Astrocyte (in vitro differentiated cells and primary cell): ENCODE data around the gene RGS8. TPM values are rescaled to one million over a fixed set of nuclear protein-coding genes. Genes with fewer than 3 reads are reported as not detected.

ENCODE experiments used
- DNase-seq: peaks from one replicate; pipeline ENCODE4 v3.0.0-alpha.2; 2010; ENCODE audit warnings: low read depth
- FAIRE-seq: peaks from 2 replicates; lab custom pipeline; 2011; peaks lifted over from hg19 to GRCh38; lab: Jason Lieb, UNC
- H2AFZ ChIP-seq: 2 replicates; pipeline ENCODE4 v1.6.0; 2012; ENCODE audit warnings: low read depth, low read length, inconsistent platforms
- H3K27ac ChIP-seq: 2 replicates; pipeline ENCODE4 v1.5.1; 2011; ENCODE audit warnings: low read depth, low read length, inconsistent platforms
- H3K27me3 ChIP-seq: 2 replicates; pipeline ENCODE4 v1.6.0; 2011; ENCODE audit warnings: low read length, inconsistent platforms; ENCODE audit not compliant: insufficient read depth
- H3K36me3 ChIP-seq: 2 replicates; pipeline ENCODE4 v1.5.1; 2011; ENCODE audit warnings: low read length, inconsistent platforms; ENCODE audit not compliant: insufficient read depth
- H3K4me1 ChIP-seq: 2 replicates; pipeline ENCODE4 v1.5.1; 2011; ENCODE audit warnings: low read length, inconsistent platforms; ENCODE audit not compliant: insufficient read depth
- H3K4me2 ChIP-seq: 2 replicates; pipeline ENCODE4 v1.6.0; 2012; ENCODE audit warnings: low read length, inconsistent platforms
- H3K4me3 ChIP-seq: 2 replicates; pipeline ENCODE4 v1.5.1; 2011; ENCODE audit warnings: low read depth, mild to moderate bottlenecking, low read length, inconsistent platforms; ENCODE audit not compliant: insufficient read depth
- H3K79me2 ChIP-seq: 2 replicates; pipeline ENCODE4 v1.6.0; 2012; ENCODE audit warnings: mild to moderate bottlenecking, low read length, inconsistent platforms; ENCODE audit not compliant: insufficient read depth
- H3K9ac ChIP-seq: 2 replicates; pipeline ENCODE4 v1.6.0; 2012; ENCODE audit warnings: mild to moderate bottlenecking, low read length, inconsistent platforms
- H3K9me3 ChIP-seq: 2 replicates; pipeline ENCODE4 v1.5.1; 2012; ENCODE audit warnings: low read depth, mild to moderate bottlenecking, low read length, inconsistent platforms; ENCODE audit not compliant: insufficient read depth
- H4K20me1 ChIP-seq: 2 replicates; pipeline ENCODE4 v1.6.0; 2012; ENCODE audit warnings: low read length, inconsistent platforms; ENCODE audit not compliant: insufficient read depth
- H3K27ac Mint-ChIP-seq: one replicate; pipeline ENCODE4 v1.8.0; 2021; ENCODE audit warnings: mild to moderate bottlenecking, mixed read lengths; ENCODE audit not compliant: unreplicated experiment
- H3K27me3 Mint-ChIP-seq: one replicate; pipeline ENCODE4 v1.8.0; 2021; ENCODE audit warnings: low read depth, mixed read lengths; ENCODE audit not compliant: unreplicated experiment
- H3K36me3 Mint-ChIP-seq: one replicate; pipeline ENCODE4 v1.8.0; 2021; ENCODE audit warnings: low read depth, mixed read lengths; ENCODE audit not compliant: unreplicated experiment
- H3K4me1 Mint-ChIP-seq: one replicate; pipeline ENCODE4 v1.8.0; 2021; ENCODE audit warnings: low read depth, mixed read lengths; ENCODE audit not compliant: unreplicated experiment
- H3K4me3 Mint-ChIP-seq: one replicate; pipeline ENCODE4 v1.8.0; 2021; ENCODE audit warnings: mild to moderate bottlenecking, moderate library complexity, mixed read lengths; ENCODE audit not compliant: unreplicated experiment
- H3K9me3 Mint-ChIP-seq: one replicate; pipeline ENCODE4 v1.8.0; 2021; ENCODE audit warnings: mild to moderate bottlenecking, mixed read lengths; ENCODE audit not compliant: unreplicated experiment
- CTCF ChIP-seq: IDR thresholded peaks from 2 replicates; pipeline ENCODE4 v1.5.1; 2011; ENCODE audit warnings: low read depth, mild to moderate bottlenecking, inconsistent platforms, low read length, moderate library complexity; ENCODE audit not compliant: insufficient read depth
- EZH2 ChIP-seq: IDR thresholded peaks from 2 replicates; pipeline ENCODE4 v1.6.1; 2012; ENCODE audit warnings: mild to moderate bottlenecking, low read length, inconsistent platforms; ENCODE audit not compliant: insufficient read depth
- total RNA-seq: library from RNA; stranded (reverse); gene quantifications from 2 replicates; pipeline ENCODE4 v1.2.1, GENCODE V29; 2021

The RGS8 gene
- total RNA-seq, 1 donor from 2014 or later = 0.09 TPM

- no peak overlapping the region for H3K4me3 Mint-ChIP-seq
- Histone ChIP-seq H3K27me3 (no peaks in the 10 kb centered on the region), H3K4me3 (no peak overlapping the region), H3K79me2 (no peaks in the 10 kb centered on the region), H2AFZ (no peak overlapping the region), H3K4me1 (no peaks in the 10 kb centered on the region), H3K9ac (no peak overlapping the region), H3K4me2 (no peak overlapping the region), H3K9me3 (no peaks in the 10 kb centered on the region), H4K20me1 (no peaks in the 10 kb centered on the region), H3K36me3 (no peaks in the 10 kb centered on the region), H3K27ac (no peak overlapping the region)
- H3K27me3 Mint-ChIP-seq = peaks cover 3% of the 10 kb centered on the region
- FAIRE-seq (no peak), DNase-seq (no peak)
- no peaks in the 10 kb centered on the region for H3K4me1 Mint-ChIP-seq
- H3K36me3 Mint-ChIP-seq = no peaks in the 10 kb centered on the region
- H3K9me3 Mint-ChIP-seq = no peaks in the 10 kb centered on the region
- TF ChIP-seq EZH2 (no peak), CTCF (no peak)
- no peak overlapping the region for H3K27ac Mint-ChIP-seq
Measured at GRCh38 chr1:182709225-182709764, 24.9 kb upstream of the RGS8 start.

- Histone ChIP-seq H3K36me3 (no peaks in the 10 kb centered on the region), H3K4me1 (no peaks in the 10 kb centered on the region), H3K9me3 (no peaks in the 10 kb centered on the region), H3K9ac (no peak overlapping the region), H3K4me3 (no peak overlapping the region), H3K79me2 (no peaks in the 10 kb centered on the region), H3K27ac (no peak overlapping the region), H3K27me3 (no peaks in the 10 kb centered on the region), H4K20me1 (no peaks in the 10 kb centered on the region), H2AFZ (no peak overlapping the region), H3K4me2 (no peak overlapping the region)
- H3K4me1 Mint-ChIP-seq = no peaks in the 10 kb centered on the region
- no peak for FAIRE-seq
- no peak overlapping the region for H3K4me3 Mint-ChIP-seq
- H3K27ac Mint-ChIP-seq = no peak overlapping the region
- DNase-seq = no peak
- H3K9me3 Mint-ChIP-seq = no peaks in the 10 kb centered on the region
- H3K27me3 Mint-ChIP-seq = peaks cover 10% of the 10 kb centered on the region
- no peak for TF ChIP-seq CTCF
- H3K36me3 Mint-ChIP-seq = no peaks in the 10 kb centered on the region
Measured at GRCh38 chr1:182707122-182707521, 22.7 kb upstream of the RGS8 start.

- no peak for FAIRE-seq
- no peaks in the 10 kb centered on the region for H3K79me2 ChIP-seq
- no peak for TF ChIP-seq EZH2
- TF ChIP-seq CTCF = no peak
- DNase-seq = no peak
- Mint-ChIP-seq H3K4me1 (peaks cover 2% of the 10 kb centered on the region), H3K27me3 (peaks cover 14% of the 10 kb centered on the region), H3K4me3 (no peak overlapping the region), H3K9me3 (peaks cover 3% of the 10 kb centered on the region), H3K27ac (no peak overlapping the region), H3K36me3 (no peaks in the 10 kb centered on the region)
- no peaks in the 10 kb centered on the region for H3K9me3 ChIP-seq
- H3K4me2 ChIP-seq = no peak overlapping the region
- H2AFZ ChIP-seq = no peak overlapping the region
- H3K4me3 ChIP-seq = no peak overlapping the region
- H3K9ac ChIP-seq = no peak overlapping the region
- H3K4me1 ChIP-seq = peaks cover 7% of the 10 kb centered on the region
- H3K27me3 ChIP-seq = no peaks in the 10 kb centered on the region
- H3K36me3 ChIP-seq = no peaks in the 10 kb centered on the region
- no peak overlapping the region for H3K27ac ChIP-seq
- H4K20me1 ChIP-seq = no peaks in the 10 kb centered on the region
Measured at GRCh38 chr1:182704677-182705076, 20.3 kb upstream of the RGS8 start.
